AG09319 (cell line): ENCODE measurements around the gene SCP2.

Source experiments
- DNase-seq: peaks from one replicate; pipeline ENCODE4 v3.0.0-alpha.2; 2010; ENCODE audit warnings: low read depth; ENCODE audit errors: extremely low read depth
- TF ChIP-seq, protein P1 (sequence below): IDR thresholded peaks from 2 replicates; pipeline ENCODE4 v1.5.1; 2011; ENCODE audit warnings: low read depth, mild to moderate bottlenecking, inconsistent platforms, low read length, moderate library complexity

SCP2 gene

DNA sequence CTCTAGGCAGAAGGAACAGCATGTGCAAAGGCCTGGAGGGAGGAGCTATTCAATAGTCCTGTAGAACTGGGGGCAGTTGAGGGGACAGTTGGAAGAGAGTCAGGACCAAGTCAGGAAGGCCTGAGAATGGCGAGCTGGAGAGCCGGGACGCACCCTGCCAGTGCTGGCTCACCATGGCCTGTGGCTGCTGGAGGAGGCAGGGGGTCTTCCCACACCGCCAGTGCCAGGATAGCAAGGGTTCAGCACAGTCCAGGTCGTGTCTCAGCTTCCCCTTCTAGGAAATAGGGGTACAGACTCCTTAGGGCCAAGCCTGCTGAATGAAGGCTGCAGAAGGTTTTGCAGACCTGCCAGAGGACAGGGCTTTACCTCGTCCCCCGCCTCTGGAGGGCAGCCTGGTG lies 142.2 kb downstream of the SCP2 start:
- TF ChIP-seq, protein P1, sequence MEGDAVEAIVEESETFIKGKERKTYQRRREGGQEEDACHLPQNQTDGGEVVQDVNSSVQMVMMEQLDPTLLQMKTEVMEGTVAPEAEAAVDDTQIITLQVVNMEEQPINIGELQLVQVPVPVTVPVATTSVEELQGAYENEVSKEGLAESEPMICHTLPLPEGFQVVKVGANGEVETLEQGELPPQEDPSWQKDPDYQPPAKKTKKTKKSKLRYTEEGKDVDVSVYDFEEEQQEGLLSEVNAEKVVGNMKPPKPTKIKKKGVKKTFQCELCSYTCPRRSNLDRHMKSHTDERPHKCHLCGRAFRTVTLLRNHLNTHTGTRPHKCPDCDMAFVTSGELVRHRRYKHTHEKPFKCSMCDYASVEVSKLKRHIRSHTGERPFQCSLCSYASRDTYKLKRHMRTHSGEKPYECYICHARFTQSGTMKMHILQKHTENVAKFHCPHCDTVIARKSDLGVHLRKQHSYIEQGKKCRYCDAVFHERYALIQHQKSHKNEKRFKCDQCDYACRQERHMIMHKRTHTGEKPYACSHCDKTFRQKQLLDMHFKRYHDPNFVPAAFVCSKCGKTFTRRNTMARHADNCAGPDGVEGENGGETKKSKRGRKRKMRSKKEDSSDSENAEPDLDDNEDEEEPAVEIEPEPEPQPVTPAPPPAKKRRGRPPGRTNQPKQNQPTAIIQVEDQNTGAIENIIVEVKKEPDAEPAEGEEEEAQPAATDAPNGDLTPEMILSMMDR: no peak

DNA sequence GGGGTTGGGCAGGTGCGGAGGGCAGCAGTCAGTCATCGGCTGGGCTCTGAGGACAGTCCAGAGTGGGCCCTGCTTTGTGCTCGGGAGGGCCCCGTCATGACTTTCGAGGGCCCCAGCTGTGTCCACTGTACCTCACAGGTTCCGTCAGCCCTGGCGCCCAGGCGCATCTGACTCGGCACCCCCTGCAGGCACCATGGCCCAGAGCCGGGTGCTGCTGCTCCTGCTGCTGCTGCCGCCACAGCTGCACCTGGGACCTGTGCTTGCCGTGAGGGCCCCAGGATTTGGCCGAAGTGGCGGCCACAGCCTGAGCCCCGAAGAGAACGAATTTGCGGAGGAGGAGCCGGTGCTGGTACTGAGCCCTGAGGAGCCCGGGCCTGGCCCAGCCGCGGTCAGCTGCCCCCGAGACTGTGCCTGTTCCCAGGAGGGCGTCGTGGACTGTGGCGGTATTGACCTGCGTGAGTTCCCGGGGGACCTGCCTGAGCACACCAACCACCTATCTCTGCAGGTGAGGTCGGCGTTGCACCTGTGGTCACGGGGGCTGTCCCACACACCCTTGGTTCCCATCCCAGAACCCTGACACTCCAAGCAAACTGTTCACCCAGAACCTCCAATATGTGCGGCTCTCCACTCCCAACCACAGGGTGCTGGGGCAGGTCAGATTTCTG lies 142.7 kb downstream of the SCP2 start:
- no peak for DNase-seq
- TF ChIP-seq, protein P1: no peak

More for the DNA sequence above, 142.2 kb downstream of the SCP2 start:
- DNase-seq: no peak

DNA sequence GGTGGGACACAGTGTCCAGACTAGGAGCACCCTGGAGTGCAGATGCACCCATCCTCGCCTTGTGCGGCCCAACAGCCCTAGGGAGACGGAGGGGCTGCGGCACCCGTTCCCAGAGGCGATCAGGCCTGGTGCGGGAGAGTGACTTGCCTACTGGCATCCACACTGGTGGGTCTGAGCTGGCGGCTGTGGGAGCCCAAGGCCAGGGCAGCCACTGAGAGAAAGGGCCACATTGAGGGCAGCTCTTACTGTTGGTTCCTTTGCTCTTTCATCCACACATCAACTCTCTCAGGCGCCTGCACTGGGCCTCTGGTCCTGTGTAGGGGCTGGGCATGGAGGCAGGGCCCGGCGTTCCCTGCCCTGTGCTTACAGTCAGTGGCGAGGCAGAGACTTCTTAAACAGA lies 143.5 kb downstream of the SCP2 start:
- DNase-seq: no peak

DNA sequence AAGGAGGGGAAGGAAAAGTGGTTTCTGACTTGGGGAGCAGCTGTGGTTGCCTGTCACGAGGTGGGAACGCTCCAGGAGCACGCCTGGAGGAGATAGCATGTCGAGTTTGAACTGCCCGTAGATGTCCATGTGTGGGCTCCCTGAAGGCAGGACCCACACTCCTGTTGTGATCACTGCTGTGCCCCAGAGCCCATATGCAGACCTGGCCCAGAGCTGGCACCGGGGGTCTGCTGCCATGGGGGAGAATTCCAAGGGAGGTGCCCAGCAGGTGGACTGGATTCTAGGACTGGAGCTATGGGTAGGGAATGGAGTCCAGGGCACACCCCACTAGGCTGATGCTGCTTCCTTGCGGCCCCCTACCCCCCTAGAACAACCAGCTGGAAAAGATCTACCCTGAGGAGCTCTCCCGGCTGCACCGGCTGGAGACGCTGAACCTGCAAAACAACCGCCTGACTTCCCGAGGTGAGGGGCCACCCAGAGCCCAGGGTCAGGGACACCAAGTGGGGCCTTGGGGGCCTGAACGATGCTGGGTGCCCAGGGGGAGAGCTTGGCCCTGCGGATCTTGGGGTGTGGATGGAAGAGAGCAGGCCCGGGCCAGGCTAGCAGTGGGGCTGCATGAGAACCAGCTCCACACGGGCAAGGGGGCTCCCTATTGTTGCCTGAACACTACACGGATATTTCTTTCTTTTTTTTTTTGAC lies 144.2 kb downstream of the SCP2 start:
- TF ChIP-seq, protein P1: no peak
- DNase-seq: no peak

More for the DNA sequence above, 143.5 kb downstream of the SCP2 start:
- TF ChIP-seq, protein P1: no peak

DNA sequence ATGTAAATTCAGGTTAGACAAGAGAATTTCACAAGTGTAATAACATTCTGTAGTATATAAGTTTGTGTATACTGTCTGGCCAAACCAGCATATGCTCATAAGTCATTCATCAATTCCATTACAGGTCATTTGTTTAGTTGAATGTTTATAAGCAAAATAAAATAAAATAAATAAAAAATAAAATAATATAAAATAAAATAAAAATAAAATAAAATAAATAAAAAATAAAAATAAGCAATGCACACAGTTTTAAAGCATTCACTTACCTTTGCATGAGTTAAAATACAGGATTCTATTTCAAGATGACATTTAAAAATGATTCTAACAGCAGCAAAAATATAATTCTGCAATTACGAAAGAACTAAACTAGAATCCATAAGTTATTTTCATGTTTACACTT lies 144.8 kb downstream of the SCP2 start:
- TF ChIP-seq, protein P1: no peak
- no peak for DNase-seq

DNA sequence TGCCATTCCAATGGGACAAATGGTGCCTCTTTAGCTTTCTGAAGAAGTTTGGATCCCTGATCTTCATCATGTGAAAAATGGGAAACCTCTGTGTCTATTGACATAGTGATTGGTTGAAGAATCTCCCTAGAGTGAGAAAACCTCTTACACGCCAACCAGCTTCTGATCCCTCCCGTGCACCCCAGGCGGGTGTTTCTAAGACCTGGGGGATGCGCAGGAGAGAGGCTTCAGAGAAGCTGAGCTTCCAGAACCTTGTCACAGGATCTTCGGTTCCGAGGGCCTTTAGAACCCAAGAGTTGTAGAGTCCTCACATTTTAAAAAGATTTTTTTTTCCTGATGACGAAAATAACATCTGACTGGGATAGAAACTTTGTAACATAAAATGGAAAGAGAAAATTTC lies 146.2 kb downstream of the SCP2 start:
- no peak for DNase-seq
- TF ChIP-seq, protein P1: no peak

DNA sequence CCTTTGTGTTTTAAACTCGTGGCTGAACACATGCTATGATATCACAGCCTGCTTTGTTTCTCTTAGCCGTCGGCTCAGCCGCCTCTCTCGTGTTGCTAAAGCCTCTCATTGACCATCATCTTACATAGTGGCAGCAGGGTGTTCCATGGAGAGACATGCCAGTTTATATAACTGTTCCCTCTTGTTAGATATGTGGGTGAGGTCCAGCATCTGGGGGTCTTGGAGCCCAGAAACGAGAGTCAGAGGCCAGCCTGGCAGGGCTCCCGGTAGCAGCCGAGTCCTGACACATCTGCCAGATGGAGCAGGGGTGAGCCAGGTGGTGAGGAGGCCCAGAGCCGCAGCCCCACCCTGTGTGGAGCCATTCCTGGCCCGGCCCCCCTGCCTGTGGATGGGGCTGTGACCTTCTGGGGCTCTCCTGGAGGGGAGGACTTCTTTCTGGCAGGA lies 146.8 kb downstream of the SCP2 start:
- DNase-seq: no peak
- TF ChIP-seq, protein P1: no peak
